Activated T-cell treated with anti-CD3 and anti-CD28 coated beads for 24 hours (primary cell): ENCODE results near the gene HIRA.
"Not testable (repeated sequence)": the region's sequence is repeated elsewhere in the genome, so short reads cannot be mapped to it uniquely, and the experiment has no call there.

ENCODE experiments used
- DNase-seq: peaks from one replicate; pipeline ENCODE4 v3.0.0-alpha.2; 2020; ENCODE audit warnings: low read depth

Gene HIRA

DNA sequence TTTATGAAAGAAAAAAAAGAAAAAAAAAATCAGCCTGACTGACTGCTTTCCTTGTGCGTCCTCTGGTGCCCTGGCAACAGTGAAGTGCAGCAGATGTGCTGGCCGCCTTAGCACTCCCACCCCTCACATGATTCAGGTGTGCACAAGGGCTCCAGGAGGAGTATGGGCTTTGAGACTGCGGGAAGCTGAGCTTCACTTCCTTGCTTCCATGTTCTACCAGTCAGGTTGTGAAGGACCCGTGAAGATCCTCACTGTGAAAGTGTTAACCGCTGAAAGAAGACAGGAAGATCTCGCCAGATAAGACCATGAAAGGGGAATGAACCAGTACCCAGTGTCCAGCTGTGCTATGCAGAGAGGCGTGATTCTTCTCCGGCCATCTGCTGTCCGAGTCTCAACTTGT is 48.2 kb downstream of the HIRA start:
- DNase-seq, result no peak

DNA sequence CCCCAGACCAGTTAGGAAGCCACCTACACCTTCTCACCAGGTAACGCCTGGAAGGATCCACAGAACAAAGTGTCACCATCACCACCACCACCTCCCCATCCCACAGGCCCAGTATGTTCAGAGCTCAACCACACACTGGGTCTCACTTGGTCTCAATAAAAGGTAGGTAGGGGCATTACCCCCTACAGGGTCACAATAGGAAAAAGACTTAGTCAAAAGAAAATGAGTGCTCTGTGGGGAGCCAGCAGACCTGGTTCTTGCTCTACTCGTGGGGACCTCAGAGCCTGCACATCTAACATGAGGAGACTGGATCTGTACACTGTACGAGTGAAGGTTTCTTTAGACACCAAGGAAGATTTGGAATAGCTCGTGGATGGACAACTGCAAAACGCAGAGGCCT is 49.3 kb downstream of the HIRA start:
- no peak for DNase-seq

DNA sequence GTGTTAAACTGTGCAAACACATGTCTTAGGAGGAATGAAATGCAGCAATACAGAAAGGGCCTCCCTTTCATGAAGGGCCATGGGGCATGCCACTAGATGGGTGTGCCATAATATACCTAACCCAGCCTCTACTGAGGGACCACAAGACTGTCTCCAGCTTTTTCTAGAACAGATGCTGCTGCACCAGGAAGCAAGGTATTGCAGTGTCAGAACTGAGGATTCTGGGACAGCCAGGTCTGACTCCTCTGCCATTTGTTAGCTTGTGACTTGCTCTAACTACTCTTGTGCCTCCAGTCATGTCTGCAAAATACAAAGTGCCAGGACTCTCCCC is 53.2 kb downstream of the HIRA start:
- DNase-seq, result no peak

DNA sequence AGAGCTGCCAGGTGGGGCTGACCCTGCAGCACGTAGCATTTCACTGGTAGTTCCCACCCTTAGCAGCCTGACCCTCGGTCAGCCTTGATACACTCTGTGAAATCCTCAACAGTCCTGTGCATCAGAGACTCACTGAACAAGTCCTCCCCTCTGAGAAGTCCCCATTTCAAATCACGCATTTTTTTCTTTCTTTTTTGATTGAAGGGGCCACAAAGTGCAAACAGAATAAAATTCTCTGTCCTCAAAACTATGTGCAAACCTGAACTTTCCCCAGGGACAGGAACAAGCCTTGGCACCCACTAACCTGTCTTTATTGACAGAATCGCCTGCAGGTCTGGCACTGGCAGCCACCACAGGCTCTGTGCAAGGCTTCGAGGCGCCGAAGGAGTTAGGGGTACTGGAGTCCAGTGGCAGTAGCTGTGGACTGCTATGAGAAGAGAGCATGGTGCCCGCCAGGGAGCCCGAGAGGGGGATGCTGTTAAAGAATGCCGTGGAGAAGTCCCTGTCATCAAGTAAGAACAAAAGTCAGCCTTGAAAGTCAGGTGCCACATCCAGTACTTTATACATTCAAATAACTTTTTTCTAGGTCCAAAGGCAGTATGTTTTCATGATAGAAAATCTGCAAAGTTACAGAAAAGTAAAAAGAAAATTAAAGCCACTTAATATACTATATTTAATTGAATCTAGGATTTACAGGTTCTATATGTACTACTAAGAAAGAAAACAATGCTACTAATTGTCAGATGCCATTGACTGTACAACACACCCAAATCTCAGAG is 53.8 kb downstream of the HIRA start:
- DNase-seq, result no peak

DNA sequence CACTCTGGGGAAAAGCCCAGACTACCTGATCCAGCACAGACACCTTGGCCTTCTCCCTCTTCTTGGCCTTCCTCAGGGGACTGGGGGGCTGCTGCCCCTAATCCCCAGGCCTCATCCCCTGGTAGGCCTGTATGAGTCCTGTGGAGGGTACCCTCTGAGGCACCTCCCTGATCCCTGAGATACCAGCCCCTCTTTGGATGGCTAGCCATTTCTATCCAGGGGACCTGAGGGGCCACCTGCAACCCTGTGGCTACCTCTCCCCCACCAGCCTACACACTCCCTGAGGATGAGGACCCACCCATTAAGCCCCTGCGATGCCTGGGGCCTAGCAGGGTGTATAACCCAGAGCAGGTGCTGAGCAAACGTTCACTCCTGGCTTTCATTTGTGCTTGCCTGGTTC is 54.6 kb downstream of the HIRA start:
- no peak for DNase-seq

DNA sequence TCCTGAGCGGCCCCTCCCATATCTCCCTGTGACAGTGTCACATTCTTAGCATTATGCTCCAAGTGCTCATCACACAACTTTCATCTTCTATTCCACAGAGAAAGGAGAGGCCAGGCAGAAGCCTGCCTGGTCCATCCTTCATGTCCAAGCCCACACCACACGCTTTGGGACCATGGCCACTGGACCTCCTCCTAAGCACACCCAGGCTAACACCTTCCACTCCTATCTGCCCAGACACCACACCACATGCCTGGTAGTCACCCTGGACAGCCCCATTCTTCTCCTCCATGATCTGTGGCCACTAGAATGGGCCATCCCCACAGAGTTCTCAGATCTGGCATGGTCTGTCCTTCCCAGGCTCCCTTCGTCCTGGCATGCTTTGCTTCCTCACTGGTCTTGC is 55.3 kb downstream of the HIRA start:
- no peak for DNase-seq

DNA sequence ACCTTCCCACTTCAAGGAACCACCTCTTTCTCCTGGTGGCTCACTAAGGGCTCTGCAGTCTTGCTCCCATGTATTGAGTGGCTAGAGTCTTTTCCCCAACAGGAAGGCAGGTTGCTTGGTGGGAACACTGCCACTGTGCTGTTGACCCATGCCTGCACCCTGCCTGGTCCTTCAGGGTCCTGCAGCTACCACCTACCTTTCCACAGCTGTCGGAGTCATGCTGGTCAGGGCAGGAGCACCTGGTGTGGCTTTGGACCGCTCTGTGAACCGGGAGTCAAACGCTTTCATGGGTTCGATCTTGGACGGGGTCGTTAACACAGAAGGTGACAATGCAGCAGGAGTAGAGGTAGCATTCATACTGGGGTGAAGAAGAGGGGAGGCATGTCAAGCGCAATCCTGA is 56.1 kb downstream of the HIRA start:
- no peak for DNase-seq

DNA sequence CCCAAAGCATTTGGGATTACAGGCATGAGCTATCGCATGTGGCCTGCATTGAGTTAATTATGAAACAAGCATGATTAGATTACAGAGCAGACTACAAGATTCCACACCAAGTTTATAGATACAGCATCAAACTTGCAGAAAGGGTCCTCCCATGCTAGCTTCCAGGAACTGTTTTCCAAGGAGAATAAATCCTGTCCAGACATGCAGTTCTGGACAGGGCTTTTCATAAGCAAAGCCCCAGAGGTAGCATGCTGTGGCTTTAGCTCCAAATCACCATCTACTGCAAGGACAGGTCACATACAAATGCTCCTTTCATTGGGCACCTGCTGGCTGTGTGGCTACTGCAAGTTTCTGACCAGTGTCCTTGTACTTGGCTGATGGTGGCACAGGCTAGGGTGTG is 57.1 kb downstream of the HIRA start:
- no peak for DNase-seq

DNA sequence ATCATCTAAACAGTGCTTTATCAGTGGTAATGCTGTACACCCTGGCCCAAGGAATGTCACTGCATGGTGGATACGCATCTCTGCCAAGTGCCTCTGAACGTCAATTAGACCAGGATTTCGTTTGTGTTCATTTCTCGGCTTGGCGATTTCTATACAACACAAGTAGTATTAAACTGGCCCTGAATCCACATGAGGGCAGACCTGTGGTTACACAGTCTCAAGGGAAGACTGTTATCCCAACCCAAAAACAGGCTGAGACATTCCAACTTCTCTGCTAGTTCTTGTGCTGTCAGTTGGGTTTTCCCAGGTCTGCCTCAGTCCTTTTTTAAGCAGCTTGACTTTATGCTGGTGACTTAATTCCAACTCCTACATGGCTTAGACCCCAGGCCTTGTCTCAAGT is 58.1 kb downstream of the HIRA start:
- DNase-seq, result no peak

DNA sequence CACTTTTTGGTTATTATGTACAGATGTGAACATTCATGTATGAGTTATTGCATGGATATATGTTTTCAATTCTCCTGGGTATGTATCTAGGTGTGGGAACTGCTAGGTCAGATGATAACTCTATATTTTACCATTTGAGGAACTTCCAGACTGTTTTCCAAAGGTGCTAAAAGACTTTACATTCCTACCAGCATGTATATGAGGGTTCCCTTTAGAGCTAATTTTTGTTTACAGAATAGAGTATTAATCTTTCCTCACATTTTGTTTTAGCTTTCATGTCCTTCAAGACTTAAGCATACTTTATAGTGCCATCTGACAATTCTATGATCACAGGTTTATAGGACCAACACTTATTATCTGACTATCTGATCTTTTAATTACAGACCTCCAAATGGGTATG is 59.6 kb downstream of the HIRA start:
- DNase-seq, result no peak

DNA sequence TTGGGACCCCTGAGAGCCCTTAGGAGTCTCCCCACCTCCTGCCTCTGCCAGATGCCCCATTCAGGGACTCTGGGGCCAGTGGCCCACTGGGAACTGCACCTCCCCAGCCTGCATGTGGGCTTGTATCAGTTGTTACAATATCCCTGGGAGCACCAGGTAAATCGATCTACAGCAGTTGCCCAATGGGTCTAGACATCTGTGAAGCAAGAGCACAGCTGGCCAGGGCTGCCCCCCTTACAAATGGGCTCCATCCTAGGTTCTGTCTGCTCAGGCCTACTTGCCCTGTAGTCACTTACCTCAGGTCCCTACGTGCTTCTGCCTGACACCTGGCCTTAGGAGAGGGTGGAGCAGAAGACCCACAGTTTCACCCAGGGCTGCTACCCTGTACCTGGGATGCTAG is 62.7 kb downstream of the HIRA start:
- no peak for DNase-seq

DNA sequence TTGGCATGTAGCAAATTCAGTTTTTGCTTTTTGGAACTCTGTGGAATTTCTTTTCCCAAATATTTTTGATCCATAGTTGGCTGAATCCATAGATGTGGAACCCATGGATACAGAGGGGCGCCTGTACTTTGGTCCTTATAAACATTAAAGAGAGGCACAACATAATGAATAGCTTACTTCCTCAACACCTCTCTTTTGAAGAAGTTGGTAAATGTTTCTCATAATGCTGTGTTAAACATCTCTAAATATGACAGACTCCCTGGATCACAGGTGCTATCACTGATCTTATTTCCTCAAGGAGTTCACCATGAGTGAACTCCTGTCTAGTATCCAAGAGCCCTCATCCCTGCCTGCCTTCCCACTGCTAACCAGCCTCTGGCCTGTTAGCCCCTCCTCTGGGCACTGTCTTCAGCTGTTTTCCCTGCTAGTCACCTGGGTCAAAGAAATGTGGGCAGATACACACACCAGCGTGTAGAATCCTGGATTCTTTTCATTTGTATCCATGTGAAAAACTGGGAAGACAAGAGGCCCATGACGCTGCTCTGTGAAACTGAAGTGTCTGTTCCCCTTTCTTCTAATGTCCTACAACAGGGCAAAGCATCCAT is 63.7 kb downstream of the HIRA start:
- no peak for DNase-seq

DNA sequence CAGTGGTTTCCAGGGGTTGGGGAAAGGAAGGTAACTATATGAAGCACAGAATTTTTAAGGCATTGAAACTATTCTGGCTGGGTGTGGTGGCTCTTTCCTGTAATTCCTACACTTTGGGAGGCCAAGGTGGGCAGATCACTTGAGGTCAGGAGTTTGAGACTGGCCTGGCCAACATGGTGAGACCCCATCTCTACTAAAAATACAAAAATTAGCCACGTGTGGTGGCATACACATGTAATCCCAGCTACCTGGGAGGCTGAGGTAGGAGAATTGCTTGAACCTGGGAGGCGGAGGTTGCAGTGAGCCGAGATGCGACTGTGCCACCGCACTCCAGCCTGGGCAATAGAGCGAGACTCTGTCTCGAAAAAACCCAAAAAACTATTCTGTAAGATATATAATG is 68.0 kb downstream of the HIRA start:
- DNase-seq, result not testable (repeated sequence)

DNA sequence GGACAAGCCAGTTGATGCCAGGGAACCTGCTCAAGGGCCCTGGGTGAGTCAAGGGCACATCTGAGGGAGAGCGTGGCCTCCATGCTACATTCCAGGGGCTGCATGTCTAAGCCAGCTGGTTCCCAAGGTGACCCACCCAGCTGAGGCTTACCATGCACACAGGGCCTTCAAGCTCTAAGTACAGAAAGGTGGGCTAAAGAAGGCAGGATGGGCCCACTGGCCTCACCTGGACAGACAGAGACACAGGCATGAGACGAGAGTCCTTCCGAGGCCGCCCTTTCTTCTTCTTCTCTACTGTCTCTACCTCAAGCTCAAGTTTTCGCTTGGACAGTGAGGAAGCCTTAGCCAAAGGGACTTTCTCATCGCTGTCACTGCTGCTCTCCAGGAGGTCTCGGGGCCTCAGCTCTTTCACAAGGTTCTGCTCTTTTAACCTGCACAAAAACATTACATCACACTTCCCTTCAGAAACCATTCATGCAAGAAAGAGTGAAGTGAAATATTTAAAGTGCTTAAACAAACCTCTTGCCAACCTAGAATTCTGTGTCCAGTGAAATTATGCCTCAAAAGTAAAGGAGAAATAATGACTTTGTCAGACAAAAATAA is 69.9 kb downstream of the HIRA start:
- no peak for DNase-seq

DNA sequence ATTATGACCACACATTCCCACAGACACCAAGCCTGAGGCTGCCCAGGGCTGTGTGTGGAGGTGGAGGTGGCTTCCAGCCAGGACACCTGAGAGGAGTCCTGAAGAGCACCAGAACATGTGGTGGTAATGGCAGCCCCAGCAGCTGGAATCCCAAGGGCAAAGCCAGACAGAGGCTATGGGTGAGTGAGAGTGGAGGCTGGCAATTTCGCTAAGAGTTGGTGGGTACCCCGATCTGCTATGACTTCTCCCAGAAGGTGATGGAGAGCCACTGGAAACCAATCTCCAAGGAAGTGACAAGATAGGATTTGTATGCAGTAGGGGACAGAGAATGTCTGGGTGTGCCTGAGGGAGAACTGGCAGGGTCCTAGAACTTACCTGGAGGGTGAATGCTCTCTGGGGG is 70.7 kb downstream of the HIRA start:
- DNase-seq, result no peak

DNA sequence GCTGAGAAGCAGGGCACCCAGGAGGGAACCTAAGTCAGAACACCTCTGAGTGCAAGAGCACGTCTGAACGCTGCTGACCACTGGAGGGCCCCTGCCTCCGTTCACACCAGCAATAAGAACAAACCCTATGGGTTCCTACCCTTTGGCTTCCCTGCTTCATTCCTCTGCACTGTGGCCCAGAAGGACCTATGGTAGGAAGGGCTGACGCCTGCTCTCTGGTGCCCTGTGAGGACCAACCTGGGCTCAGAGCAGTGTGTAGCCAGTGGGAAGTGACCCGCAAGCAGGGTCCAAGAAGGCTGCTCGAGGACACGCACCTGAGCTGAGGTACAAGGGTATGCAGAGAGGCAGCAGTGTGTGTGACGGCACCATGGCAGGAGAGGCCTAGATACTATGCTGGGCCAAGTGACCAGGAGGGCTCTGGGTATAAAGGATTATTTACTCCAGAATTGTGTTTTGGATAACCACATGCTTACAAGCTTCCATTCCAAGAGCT is 71.2 kb downstream of the HIRA start:
- no peak for DNase-seq

DNA sequence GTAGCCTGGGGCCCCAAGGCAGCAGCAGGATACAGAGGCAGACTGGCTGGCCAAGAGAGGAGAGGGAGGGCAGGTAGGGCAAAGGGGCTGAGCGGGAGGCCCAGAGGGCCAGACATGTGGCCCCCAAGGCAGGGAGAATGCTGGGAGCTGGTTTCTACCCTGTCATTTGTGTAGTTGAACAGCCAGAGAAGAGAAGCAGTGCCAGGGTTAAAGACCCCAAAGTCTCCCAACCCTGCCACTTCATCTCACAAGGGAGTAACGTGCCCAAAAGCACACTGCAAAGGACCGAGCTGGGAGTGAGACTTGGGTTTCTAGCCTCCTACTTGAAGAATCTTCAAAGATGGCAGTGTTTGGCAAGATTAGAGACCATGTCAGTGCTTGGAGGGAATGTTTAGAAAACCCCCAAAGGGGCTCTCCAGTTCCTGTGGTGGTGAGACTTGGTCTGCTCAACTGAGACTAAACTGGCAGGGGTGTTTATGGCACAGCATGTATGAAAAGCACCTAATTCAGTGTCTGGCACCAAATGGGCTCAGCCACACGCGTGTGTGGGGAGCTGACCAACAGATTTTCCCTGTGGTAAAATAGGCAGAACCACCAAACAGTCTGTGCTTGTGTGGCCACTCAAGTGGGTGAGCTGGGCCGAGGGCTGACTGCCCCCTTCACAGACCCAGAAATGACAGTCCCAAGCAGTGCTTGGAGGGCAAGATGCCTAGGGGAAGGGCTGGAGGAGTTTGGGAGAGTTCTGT is 71.8 kb downstream of the HIRA start:
- no peak for DNase-seq

DNA sequence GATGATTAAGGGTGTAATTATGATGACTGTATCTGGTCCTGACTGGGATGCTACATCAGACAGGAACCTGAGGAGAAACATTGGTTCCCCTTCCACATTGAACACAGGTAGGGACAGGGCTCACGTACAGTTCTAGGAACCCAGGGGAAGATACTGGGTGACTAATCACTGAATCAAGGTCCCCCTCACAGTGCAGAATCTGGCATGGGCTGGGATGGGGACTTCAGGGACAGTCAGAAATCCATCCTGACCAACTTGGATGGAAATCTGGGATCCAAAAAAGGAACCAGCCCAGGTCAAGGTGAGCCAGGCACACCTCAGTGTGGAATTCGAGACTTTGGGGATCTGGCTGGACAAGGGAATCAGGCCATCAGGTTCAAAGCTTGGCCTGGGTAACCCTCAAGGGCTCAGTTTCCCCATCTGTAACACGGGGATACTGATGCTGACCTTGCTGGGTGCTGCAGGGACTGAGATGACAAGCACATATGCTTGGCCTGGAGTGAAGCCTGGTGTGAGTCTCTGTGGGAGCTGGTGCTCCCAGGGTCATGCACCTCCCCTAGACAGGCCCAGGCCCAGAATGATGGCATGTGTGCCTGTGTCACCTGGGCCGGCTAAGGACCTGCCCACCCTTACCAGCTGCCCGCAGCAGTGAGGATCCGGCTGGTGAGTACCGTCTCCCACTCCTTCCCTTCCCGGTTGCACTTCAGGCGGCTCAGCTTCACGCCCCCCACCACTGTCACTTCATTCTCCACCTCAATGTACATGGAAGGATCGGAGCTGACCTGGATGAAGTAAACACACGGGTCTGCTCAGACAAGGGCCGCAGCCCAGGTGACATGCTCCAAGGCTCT is 72.6 kb downstream of the HIRA start:
- no peak for DNase-seq

DNA sequence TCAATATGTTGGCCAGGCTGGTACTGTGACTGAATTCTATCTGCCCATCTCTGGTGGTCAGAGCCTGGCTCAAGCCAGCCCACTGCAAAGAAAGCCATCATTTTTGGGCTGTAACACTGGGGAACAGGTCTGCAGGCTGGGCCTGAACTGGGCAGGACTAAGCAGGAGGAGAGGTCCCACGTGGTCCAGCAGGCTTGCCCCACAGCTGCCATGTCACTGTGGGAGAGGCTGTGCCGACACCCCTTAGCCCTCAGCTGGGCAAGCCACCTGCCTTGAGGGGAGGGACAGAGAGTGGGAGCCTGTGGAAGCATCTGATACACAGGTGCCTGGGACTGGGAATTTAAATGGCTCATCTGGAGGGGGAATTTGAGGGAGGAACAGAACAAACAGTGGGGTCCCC is 73.3 kb downstream of the HIRA start:
- DNase-seq, result no peak

DNA sequence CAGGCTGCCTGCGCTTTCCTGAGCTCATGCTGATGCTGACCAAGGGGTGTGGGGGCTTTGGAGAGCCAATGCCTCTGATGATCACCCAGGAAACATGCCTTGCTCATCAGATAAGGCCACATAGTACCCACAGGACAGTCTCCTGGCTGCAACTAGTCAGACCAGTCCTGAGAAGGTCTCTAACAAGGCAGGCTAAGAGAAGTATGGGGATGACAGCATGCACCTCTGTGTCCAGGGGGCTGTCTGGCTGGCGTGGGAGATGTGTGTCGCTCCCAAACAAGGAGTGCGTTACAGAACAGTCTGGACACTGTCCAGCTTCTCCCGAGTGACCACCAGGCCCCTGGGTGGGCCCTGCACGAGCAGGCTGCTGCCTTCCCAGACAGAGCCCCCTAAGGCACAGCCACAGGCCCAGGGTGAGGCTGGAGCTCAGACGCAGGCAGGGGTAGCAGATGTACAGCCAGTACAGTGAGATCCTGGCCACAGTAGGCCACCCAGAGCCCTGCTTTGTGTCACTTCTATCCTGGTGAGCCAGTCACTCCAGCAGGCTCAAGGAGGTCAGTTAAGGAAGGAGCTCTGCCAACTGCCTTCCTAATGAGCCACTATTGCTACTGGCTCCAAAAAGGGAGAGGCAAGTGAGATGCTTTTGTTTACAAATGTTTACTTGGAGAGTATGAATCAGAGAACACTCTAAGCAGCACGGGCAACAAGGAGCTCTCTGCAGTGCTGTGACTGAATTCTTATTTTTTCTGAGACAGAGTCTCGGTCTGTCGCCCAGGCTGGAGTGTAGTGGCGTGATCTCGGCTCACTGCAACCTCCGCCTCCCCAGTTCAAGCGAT is 74.0 kb downstream of the HIRA start:
- no peak for DNase-seq

DNA sequence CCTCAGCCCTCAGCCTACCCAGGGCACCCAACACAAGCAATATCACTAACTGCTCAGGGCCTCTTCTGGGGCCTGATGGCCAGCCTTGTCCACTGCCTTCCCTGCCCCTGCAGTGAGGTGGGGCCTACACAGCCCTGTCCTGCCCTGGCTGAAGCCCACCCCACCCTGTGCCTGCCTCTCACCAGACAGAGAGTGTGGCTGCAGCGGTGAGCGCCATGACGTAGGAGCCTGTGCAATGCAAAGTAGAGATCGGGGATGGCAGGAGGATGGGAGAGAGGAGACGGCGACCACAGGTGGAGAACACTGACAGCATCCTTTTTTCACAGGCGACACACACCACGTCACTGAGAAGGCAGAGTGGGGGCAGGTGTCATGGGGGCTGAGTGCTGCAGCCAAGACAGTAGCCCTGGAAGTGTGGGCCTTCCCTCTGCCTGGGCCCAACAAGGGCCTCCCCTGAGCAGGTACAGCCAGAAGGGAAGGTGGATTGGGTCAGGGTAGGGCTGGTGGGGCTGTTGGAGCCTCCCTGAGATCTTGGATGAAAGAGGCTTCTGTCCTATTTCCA is 74.7 kb downstream of the HIRA start:
- DNase-seq, result no peak
